Progenitor cell of endocrine pancreas (in vitro differentiated cells): ENCODE results near the gene JMJD6. TPM values are rescaled to one million over a fixed set of nuclear protein-coding genes. Genes with fewer than 3 reads are reported as not detected.

Experiments used
- DNase-seq: peaks from one replicate; pipeline ENCODE4 v3.0.0; 2021; ENCODE audit warnings: low spot score; ENCODE audit not compliant: unreplicated experiment
- H3K27ac Mint-ChIP-seq: 2 replicates; pipeline ENCODE4 v1.8.0; 2021; ENCODE audit warnings: mild to moderate bottlenecking, moderate library complexity, mixed read lengths
- H3K27me3 Mint-ChIP-seq: 2 replicates; pipeline ENCODE4 v1.8.0; 2021; ENCODE audit warnings: mixed read lengths
- H3K36me3 Mint-ChIP-seq: 2 replicates; pipeline ENCODE4 v1.8.0; 2022; ENCODE audit warnings: mixed read lengths; ENCODE audit not compliant: insufficient read depth
- H3K4me1 Mint-ChIP-seq: 2 replicates; pipeline ENCODE4 v1.8.0; 2021; ENCODE audit warnings: low read depth, mixed read lengths
- H3K4me3 Mint-ChIP-seq: 2 replicates; pipeline ENCODE4 v1.8.0; 2021; ENCODE audit warnings: low read depth, mild to moderate bottlenecking, moderate library complexity, mixed read lengths
- H3K9me3 Mint-ChIP-seq: 2 replicates; pipeline ENCODE4 v1.8.0; 2021; ENCODE audit warnings: low read depth, mixed read lengths
- CTCF ChIP-seq: fragments of 200-600 bp; sonication (generic); IDR thresholded peaks from one replicate; pipeline ENCODE4 v1.5.0; 2021; ENCODE audit warnings: antibody characterized with exemption, mild to moderate bottlenecking; ENCODE audit not compliant: unreplicated experiment
- total RNA-seq: library from RNA; stranded (reverse); gene quantifications from 2 replicates; pipeline ENCODE4 v1.2.1, GENCODE V29; 2021

The JMJD6 gene
- total RNA-seq, 1 donor from 2014 or later: 25.6 TPM

GRCh38 chr17:76681222-76682137, 44.9 kb downstream of the JMJD6 start:
- DNase-seq: peak; percentile 68
- Mint-ChIP-seq H3K4me1 (peaks cover 2% of the 10 kb centered on the region), H3K9me3 (no peaks in the 10 kb centered on the region), H3K4me3 (no peak overlapping the region), H3K27ac (no peak overlapping the region), H3K27me3 (no peaks in the 10 kb centered on the region), H3K36me3 (peaks cover 6% of the 10 kb centered on the region)
- TF ChIP-seq CTCF: peak; percentile 75

GRCh38 chr17:76679239-76679638, 47.2 kb downstream of the JMJD6 start:
- Mint-ChIP-seq H3K9me3 (no peaks in the 10 kb centered on the region), H3K36me3 (peaks cover 7% of the 10 kb centered on the region), H3K27ac (no peak overlapping the region), H3K27me3 (no peaks in the 10 kb centered on the region), H3K4me1 (no peaks in the 10 kb centered on the region), H3K4me3 (no peak overlapping the region)
- no peak for DNase-seq
- TF ChIP-seq CTCF: no peak

- Mint-ChIP-seq H3K36me3 (peaks cover 7% of the 10 kb centered on the region), H3K4me1 (no peaks in the 10 kb centered on the region), H3K9me3 (no peaks in the 10 kb centered on the region), H3K27me3 (no peaks in the 10 kb centered on the region), H3K27ac (no peak overlapping the region), H3K4me3 (no peak overlapping the region)
- no peak for DNase-seq
- no peak for TF ChIP-seq CTCF
These were observed 48.1 kb downstream of the JMJD6 start for GRCh38 chr17:76678330-76678729.

- no peak overlapping the region for H3K27ac Mint-ChIP-seq
- no peak for TF ChIP-seq CTCF
- no peak overlapping the region for H3K4me3 Mint-ChIP-seq
- no peaks in the 10 kb centered on the region for H3K9me3 Mint-ChIP-seq
- no peaks in the 10 kb centered on the region for H3K27me3 Mint-ChIP-seq
- DNase-seq: no peak
- H3K4me1 Mint-ChIP-seq: peaks cover 2% of the 10 kb centered on the region
- peaks cover 7% of the 10 kb centered on the region for H3K36me3 Mint-ChIP-seq
These were observed 49.0 kb downstream of the JMJD6 start for GRCh38 chr17:76677406-76677805.

- TF ChIP-seq CTCF: no peak
- H3K27me3 Mint-ChIP-seq: no peaks in the 10 kb centered on the region
- no peak overlapping the region for H3K27ac Mint-ChIP-seq
- no peaks in the 10 kb centered on the region for H3K9me3 Mint-ChIP-seq
- no peak overlapping the region for H3K4me3 Mint-ChIP-seq
- no peak for DNase-seq
- peaks cover 6% of the 10 kb centered on the region for H3K36me3 Mint-ChIP-seq
- H3K4me1 Mint-ChIP-seq: peaks cover 4% of the 10 kb centered on the region
These were observed 49.8 kb downstream of the JMJD6 start for GRCh38 chr17:76676629-76677028.
